Measurements from ENCODE around the gene SPOP. TPM values are rescaled to one million over a fixed set of nuclear protein-coding genes. Genes with fewer than 3 reads are reported as not detected.

Gene SPOP
- total and polyA plus RNA-seq, 2 experiments from 2014 or later: 13.9 to 18.6 TPM

DNA sequence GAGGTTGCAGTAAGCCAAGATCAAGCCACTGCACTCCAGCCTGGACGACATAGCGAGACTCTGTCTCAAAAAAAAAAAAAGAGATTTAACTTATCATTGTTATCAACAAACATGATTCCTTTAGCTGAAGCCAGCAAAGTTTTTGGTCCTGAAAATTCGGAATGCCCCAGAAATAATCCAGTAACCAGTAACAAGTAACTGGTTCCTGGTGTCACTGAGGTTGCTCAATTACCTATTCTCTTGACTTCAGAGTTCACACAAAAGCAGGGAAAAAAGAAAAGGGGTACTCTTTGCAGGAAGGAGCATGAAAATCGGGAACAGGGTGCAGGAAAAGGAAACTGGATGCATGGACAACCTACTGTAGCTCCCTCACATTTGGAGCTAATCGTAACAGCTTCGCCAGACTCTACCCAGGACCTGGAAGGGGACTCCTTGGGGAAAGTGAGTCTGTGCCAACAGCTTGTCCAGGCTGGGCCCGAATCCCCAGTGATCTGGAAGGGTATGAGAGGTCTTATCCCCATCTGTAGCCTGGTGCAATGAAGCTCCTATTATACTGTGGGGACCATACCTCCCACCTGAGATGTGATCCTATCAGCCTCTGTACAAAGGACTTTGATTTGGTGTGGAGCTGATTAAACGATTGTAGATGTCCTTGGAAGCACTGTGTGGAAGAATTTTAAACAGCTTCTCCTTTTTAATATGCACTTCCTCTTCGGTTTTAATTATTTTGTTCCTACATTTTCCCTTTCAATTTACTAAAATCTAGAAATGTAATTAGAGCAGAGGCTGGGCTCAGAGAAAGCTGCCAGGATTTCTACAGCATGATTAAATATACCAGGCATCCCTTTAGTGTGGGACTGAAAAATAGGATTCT, 3.4 kb upstream of the SPOP start:
- peaks cover 4% of the 10 kb centered on the region; the same call in 1 of the 2 replicates for H3K27me3 ChIP-seq (ENCODE audit: insufficient read depth)
- H3K9me2 ChIP-seq (ENCODE audit: insufficient read depth): peaks cover 3% of the 10 kb centered on the region; the same call in 1 of the 2 replicates
- Mint-ChIP-seq H3K9me3 (peaks cover 10% of the 10 kb centered on the region), H3K4me3 (no peak overlapping the region), H3K36me3 (ENCODE audit: low read depth) (peaks cover 4% of the 10 kb centered on the region; the same call in 2 of the 3 replicates), H3K27ac (no peak overlapping the region), H3K4me1 (peaks cover 10% of the 10 kb centered on the region), H3K27me3 (ENCODE audit: insufficient read depth, low read depth, poor library complexity) (peaks cover 20% of the 10 kb centered on the region)
- H3K4me3 ChIP-seq: no peak overlapping the region
- no peak overlapping the region for H3K4me2 ChIP-seq
- H3F3A ChIP-seq (replicated peaks; ENCODE audit: low read depth): 0 out of 2 replicates have a peak, but pooled peaks cover 2% of the 10 kb centered on the region
- no peaks in the 10 kb centered on the region for H4K20me1 ChIP-seq (replicated peaks; ENCODE audit: insufficient read depth)
- no peak overlapping the region for H3K27ac ChIP-seq (ENCODE audit: low read depth)
- peaks cover 9% of the 10 kb centered on the region for H3K79me2 ChIP-seq (replicated peaks; ENCODE audit: insufficient read depth)
- ATAC-seq (no peak), DNase-seq (ENCODE audit: low spot score) (no peak)
- no peak overlapping the region for H2AFZ ChIP-seq
- TF ChIP-seq, protein P1, sequence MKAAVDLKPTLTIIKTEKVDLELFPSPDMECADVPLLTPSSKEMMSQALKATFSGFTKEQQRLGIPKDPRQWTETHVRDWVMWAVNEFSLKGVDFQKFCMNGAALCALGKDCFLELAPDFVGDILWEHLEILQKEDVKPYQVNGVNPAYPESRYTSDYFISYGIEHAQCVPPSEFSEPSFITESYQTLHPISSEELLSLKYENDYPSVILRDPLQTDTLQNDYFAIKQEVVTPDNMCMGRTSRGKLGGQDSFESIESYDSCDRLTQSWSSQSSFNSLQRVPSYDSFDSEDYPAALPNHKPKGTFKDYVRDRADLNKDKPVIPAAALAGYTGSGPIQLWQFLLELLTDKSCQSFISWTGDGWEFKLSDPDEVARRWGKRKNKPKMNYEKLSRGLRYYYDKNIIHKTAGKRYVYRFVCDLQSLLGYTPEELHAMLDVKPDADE (IDR thresholded peaks at IDR 0.05): no peak
- TF ChIP-seq, protein P2, sequence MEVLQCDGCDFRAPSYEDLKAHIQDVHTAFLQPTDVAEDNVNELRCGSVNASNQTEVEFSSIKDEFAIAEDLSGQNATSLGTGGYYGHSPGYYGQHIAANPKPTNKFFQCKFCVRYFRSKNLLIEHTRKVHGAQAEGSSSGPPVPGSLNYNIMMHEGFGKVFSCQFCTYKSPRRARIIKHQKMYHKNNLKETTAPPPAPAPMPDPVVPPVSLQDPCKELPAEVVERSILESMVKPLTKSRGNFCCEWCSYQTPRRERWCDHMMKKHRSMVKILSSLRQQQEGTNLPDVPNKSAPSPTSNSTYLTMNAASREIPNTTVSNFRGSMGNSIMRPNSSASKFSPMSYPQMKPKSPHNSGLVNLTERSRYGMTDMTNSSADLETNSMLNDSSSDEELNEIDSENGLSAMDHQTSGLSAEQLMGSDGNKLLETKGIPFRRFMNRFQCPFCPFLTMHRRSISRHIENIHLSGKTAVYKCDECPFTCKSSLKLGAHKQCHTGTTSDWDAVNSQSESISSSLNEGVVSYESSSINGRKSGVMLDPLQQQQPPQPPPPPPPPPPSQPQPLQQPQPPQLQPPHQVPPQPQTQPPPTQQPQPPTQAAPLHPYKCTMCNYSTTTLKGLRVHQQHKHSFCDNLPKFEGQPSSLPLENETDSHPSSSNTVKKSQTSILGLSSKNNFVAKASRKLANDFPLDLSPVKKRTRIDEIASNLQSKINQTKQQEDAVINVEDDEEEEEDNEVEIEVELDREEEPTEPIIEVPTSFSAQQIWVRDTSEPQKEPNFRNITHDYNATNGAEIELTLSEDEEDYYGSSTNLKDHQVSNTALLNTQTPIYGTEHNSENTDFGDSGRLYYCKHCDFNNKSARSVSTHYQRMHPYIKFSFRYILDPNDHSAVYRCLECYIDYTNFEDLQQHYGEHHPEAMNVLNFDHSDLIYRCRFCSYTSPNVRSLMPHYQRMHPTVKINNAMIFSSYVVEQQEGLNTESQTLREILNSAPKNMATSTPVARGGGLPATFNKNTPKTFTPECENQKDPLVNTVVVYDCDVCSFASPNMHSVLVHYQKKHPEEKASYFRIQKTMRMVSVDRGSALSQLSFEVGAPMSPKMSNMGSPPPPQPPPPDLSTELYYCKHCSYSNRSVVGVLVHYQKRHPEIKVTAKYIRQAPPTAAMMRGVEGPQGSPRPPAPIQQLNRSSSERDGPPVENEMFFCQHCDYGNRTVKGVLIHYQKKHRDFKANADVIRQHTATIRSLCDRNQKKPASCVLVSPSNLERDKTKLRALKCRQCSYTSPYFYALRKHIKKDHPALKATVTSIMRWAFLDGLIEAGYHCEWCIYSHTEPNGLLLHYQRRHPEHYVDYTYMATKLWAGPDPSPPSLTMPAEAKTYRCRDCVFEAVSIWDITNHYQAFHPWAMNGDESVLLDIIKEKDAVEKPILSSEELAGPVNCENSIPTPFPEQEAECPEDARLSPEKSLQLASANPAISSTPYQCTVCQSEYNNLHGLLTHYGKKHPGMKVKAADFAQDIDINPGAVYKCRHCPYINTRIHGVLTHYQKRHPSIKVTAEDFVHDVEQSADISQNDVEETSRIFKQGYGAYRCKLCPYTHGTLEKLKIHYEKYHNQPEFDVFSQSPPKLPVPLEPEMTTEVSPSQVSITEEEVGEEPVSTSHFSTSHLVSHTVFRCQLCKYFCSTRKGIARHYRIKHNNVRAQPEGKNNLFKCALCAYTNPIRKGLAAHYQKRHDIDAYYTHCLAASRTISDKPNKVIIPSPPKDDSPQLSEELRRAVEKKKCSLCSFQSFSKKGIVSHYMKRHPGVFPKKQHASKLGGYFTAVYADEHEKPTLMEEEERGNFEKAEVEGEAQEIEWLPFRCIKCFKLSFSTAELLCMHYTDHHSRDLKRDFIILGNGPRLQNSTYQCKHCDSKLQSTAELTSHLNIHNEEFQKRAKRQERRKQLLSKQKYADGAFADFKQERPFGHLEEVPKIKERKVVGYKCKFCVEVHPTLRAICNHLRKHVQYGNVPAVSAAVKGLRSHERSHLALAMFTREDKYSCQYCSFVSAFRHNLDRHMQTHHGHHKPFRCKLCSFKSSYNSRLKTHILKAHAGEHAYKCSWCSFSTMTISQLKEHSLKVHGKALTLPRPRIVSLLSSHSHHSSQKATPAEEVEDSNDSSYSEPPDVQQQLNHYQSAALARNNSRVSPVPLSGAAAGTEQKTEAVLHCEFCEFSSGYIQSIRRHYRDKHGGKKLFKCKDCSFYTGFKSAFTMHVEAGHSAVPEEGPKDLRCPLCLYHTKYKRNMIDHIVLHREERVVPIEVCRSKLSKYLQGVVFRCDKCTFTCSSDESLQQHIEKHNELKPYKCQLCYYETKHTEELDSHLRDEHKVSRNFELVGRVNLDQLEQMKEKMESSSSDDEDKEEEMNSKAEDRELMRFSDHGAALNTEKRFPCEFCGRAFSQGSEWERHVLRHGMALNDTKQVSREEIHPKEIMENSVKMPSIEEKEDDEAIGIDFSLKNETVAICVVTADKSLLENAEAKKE (CRISPR knock-in tag; IDR thresholded peaks at IDR 0.05): no peak
- TF ChIP-seq POLR2AphosphoS5 (IDR thresholded peaks at IDR 0.05; ENCODE audit: low read depth) (no peak), EZH2 (IDR thresholded peaks at IDR 0.05; ENCODE audit: low read depth, unreplicated experiment) (no peak), EZH2phosphoT487 (IDR thresholded peaks at IDR 0.05; ENCODE audit: unreplicated experiment) (no peak), ZNF114 (CRISPR knock-in tag; IDR thresholded peaks at IDR 0.05) (no peak), ZNF331 (CRISPR knock-in tag; IDR thresholded peaks at IDR 0.05; ENCODE audit: low read depth) (no peak), JUNB (IDR thresholded peaks at IDR 0.05; ENCODE audit: unreplicated experiment) (no peak)
- peaks cover 7% of the 10 kb centered on the region for H3K4me1 ChIP-seq (ENCODE audit: insufficient read depth)
- no peaks in the 10 kb centered on the region for H3K36me3 ChIP-seq (ENCODE audit: insufficient read depth)

All from GM23338 (cell line).